NCI-H2171 treated with DMSO at 0.1 percent for 48 hours (cell line): Measurements from ENCODE around the gene AGPS.

Source experiments
- DNase-seq: peaks from one replicate; lab custom pipeline; 2025; lab: John Stamatoyannopoulos, UW

Gene AGPS

DNA sequence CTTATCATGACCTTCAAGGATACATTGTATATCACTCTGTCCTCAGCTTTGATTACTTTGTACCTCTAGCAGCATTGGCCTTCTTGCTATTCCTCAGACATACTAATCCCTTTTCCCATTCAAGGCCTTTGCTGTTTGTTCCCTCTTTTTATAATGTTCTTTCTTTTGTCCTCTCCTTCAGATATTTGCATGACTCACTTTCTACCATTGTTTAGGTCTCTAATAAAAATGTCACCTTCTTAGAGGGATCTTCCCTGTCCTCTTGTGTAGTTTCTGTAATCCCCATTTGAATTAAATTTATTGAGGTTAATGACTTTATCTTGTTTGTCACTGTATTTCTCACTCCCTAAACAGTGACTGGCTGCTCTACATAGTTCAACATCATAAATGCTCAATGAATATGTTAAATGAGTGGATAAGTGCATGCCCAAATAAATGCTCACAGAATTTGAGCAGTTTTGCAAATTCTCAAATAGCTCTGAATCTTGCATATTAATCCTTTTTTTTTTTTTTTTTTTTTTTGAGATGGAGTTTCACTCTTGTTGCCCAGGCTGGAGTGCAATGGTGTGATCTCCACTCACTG lies 135.9 kb downstream of the AGPS start:
- no peak for DNase-seq

GRCh38 chr2:177529166-177529565 lies 136.6 kb downstream of the AGPS start:
- DNase-seq = no peak

GRCh38 chr2:177530561-177530960 lies 138.0 kb downstream of the AGPS start:
- peak; percentile 43 for DNase-seq

DNA sequence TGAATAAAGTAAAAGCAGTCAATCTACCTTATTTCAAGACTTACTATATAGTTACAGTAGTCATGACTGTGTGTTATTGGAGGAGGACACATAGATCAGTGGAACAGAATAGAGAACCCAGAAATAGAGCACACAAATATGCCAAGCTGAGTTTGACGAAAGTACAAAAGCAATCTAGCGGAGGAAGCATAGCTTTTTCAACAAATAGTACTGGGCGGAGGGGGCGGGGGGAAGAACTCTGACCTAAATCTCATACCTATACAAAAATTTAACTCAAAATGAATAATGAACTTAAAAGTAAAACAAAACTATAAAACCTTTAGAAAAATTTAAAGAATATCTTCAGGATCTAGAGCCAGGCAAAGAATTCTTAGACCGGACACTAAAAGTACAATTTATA lies 139.1 kb downstream of the AGPS start:
- DNase-seq = no peak

GRCh38 chr2:177532567-177532966 lies 140.0 kb downstream of the AGPS start:
- no peak for DNase-seq

- DNase-seq = no peak
Observed at GRCh38 chr2:177533253-177533652, 140.7 kb downstream of the AGPS start.

DNA sequence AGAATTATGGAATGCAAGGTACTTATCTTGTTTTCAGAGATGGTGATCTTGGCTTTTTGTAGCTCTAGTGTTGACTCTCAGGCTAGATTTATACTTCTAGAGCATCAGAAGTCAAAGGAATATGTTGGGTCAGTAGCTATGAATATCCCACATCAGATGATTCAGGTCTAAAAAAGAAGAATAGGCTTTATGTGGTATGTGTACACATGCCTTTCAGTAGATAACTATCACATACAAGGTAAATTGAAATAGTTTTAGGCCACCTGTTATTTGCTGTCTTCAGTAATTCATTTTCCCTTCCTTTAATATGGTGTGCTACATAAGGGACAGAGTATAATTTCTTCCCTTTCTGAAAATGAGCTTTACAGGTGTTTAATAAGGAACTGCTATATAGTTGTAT lies 142.4 kb downstream of the AGPS start:
- DNase-seq = no peak

DNA sequence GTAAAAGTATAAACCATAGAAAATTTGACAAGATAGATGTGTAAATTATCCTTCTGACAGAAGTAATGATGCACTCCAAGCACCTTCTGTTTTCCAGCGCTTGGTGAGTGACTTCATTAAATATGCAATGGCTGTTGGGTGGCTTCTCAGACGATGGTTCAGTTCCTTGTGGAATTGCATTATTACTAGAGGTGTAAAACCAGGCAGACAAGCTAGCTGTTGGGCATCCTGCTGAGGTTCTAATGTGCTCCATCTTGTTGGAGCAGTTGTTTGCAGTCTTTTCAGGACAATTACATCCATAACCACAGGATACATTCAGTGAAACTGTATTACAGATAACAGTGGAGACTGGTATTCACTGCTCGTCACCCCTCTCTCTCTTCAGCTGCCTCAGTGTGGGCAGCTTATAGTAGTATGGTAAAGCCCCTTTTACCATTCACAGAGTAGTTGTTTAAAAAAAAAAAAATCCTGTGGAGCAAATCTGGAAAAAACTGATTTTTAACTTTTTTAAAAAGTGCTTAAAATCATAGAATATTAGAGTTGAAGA lies 143.5 kb downstream of the AGPS start:
- DNase-seq = no peak

- DNase-seq = no peak
Observed at GRCh38 chr2:177537213-177537612, 144.6 kb downstream of the AGPS start.

- peak; percentile 80 for DNase-seq
Observed at GRCh38 chr2:177537636-177538035, 145.1 kb downstream of the AGPS start.

DNA sequence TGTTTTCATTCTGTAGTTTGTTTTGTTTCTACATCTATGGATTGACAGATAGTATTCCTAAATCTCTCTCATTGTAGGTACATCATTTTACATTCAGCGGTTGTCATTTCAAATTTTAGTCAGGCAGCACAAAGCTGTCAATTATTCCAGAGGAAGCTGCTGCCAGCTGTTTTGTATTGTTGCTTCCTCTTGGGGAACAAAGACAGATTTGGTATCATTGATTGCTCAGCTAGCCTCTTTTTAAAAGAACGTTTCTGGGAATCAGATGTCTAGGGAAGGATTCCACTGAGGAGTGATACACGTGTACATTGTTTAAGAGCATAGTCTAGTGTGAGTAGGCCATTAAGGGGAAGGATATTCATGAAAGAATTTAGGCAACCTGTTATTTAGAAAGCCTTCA lies 145.8 kb downstream of the AGPS start:
- DNase-seq = peak; percentile 84

- DNase-seq = no peak
Observed at GRCh38 chr2:177540283-177540682, 147.7 kb downstream of the AGPS start.

DNA sequence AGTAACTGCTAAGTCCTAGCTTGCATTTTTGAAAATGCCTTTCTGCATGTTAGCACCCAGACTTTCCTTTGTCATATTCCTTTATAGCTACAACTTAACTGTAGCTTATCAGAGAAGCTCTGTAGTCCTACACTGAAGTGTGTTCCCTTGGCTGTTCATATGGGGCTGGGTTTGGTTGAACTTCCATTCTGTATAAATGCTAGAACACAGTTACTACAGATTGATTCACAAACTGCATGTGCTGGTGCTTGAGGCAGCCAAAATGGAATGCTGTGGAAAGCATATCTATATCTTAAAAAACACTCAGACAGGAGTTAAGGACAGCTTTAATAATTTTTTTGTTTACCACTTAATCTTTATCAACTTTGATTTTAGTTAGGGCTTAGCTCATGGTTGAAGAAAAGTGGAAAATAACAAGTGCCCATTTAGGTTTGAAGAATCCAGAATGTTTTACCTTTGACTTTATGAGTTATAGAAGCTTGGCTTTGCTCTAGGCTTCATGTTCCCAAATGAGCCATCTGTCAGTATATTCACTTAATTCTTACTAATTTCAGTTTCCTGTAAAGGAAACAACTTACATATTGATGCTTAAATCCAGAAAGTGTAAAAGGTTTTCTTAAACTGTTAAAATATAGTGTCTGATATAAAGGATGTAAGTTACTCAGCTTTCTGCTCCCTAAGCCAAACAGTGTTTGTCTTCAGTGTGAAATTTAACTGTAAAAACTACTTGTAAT lies 148.9 kb downstream of the AGPS start:
- peak; percentile 72 for DNase-seq

DNA sequence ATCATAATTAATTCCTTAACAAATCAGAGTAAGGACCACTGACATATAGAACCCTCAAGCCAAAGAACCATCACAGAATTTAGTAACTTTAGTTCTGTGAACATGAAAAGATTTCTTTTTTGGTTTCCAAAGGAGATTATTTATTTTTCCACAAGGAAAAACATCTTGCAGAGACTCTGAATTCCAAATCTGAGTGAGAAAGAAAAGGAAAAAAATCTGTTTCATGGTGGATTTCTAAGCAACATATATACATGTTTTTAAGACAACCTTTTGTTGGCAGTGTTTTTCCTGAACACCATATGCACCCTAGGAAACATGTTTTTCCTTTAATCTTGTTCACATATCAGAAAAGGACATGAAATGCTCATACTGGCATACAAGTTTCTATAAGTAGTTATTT lies 149.8 kb downstream of the AGPS start:
- DNase-seq = peak; percentile 39

- DNase-seq = peak; percentile 59
Observed at GRCh38 chr2:177543007-177543760, 150.6 kb downstream of the AGPS start.

GRCh38 chr2:177545143-177545542 lies 152.6 kb downstream of the AGPS start:
- DNase-seq = no peak

- peak; percentile 96 for DNase-seq
Observed at GRCh38 chr2:177545981-177546585, 153.5 kb downstream of the AGPS start.

GRCh38 chr2:177547122-177547521 lies 154.5 kb downstream of the AGPS start:
- DNase-seq = no peak

- no peak for DNase-seq
Observed at GRCh38 chr2:177547772-177548171, 155.2 kb downstream of the AGPS start.

DNA sequence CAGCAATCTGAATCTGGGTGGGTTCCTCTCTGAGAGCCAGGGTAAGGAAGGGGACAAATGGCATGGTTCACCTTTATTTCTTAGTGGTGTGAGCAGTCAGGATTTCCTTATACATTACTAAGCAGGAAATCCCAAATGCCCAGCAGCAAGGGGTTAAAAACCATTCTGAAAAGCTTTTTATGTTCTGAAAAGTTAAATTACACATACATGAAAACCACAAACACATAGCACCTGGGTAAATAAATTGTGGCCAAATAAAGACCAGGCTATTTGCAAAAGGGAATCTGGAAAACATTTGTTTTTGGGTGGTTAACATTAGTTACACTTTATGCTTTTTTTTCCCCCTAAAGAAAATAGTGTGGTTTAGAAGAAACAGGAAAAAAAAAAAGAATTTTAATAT lies 156.1 kb downstream of the AGPS start:
- no peak for DNase-seq

DNA sequence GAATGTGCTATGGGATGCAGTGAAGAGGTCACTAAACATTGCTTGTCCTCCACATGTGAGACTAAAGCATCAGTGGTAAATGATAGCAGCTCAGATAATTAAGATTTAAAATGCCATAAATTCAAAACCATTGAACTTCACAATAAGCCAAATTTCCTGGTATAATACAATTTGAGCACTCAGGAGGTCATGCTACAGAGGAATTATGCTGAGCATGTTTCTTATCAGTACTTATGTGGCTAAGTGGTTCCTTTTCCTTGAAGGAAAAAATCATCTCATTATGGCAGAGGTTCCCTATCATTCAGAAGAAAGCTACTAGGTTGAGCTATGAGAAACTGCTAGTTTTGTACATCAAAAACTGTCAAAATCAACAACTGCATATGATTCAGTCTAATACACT lies 156.6 kb downstream of the AGPS start:
- DNase-seq = no peak
